ENCODE data around the gene ODAM. TPM values are rescaled to one million over a fixed set of nuclear protein-coding genes. Genes with fewer than 3 reads are reported as not detected.

The ODAM gene, protein sequence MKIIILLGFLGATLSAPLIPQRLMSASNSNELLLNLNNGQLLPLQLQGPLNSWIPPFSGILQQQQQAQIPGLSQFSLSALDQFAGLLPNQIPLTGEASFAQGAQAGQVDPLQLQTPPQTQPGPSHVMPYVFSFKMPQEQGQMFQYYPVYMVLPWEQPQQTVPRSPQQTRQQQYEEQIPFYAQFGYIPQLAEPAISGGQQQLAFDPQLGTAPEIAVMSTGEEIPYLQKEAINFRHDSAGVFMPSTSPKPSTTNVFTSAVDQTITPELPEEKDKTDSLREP
- not detected in 2 replicates for total RNA-seq

DNA sequence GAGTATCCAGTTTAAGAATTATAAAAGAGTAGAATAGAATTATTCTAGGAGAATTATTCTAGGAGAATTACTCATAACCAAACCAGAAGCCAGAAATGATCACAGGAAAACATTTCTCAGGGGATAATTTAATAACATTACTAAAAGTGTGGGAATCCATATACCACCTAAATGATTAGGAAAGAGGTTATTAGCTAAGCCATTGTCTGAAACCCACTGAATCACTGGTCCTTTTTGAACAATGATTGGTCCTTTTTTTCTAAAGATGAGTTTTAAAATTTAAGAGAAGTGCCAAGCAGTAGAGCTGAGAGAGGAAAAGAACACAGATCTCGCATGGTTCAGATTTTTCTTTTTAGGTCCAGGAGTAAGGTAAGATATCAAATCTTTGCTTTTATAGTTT lies at the start of gene ODAM:
ODAM (plus strand) TSS at position 301 of the 400 bp plus-strand sequence. CDS start 819 bp downstream, outside the sequence.
- no peak within 1 kb of the TSS for H3K4me3 ChIP-seq (ENCODE audit: low read depth, low read length)
- DNase-seq (ENCODE audit: low read depth), result no peak
- TF ChIP-seq CTCF (IDR thresholded peaks at IDR 0.05; ENCODE audit: insufficient read depth, low read depth, low read length), result no peak

GRCh38 chr4:70151271-70151670 lies 44.3 kb upstream of the ODAM start:
- no peak for DNase-seq (ENCODE audit: low read depth)
- no peak overlapping the region for H3K4me3 ChIP-seq (ENCODE audit: low read depth, low read length)
- TF ChIP-seq CTCF (IDR thresholded peaks at IDR 0.05; ENCODE audit: insufficient read depth, low read depth, low read length), result no peak

DNA sequence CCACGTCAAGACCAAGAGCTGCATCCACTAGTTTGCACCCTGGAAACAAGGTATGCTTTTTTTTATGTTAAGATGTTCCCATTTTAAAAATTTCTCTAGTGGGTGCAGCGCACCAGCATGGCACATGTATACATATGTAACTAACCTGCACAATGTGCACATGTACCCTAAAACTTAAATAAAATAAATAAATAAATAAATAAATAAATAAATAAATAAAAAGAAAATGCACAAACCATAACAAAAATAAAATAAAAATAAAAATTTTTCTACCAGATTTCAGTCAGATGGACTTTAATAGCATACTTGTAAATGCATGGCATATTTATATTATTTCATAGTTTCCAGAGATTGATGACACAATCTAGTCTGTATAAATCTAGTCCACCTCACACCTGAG lies 43.4 kb upstream of the ODAM start:
- no peak overlapping the region for H3K4me3 ChIP-seq (ENCODE audit: low read depth, low read length)
- no peak for DNase-seq (ENCODE audit: low read depth)
- no peak for TF ChIP-seq CTCF (IDR thresholded peaks at IDR 0.05; ENCODE audit: insufficient read depth, low read depth, low read length)

GRCh38 chr4:70153937-70154336 lies 41.6 kb upstream of the ODAM start, which contains the start of gene PRR27:
PRR27 (plus strand) TSS chr4:70154237; CDS start chr4:70154376, 139 bp downstream.
- TF ChIP-seq CTCF (IDR thresholded peaks at IDR 0.05; ENCODE audit: insufficient read depth, low read depth, low read length), result no peak
- no peak within 1 kb of the TSS for H3K4me3 ChIP-seq (ENCODE audit: low read depth, low read length)

GRCh38 chr4:70158576-70158975 lies 36.9 kb upstream of the ODAM start:
- no peak for TF ChIP-seq CTCF (IDR thresholded peaks at IDR 0.05; ENCODE audit: insufficient read depth, low read depth, low read length)
- DNase-seq (ENCODE audit: low read depth), result no peak
- no peak overlapping the region for H3K4me3 ChIP-seq (ENCODE audit: low read depth, low read length)

More at GRCh38 chr4:70153937-70154336, 41.6 kb upstream of the ODAM start, which contains the start of gene PRR27:
- DNase-seq (ENCODE audit: low read depth), result no peak

GRCh38 chr4:70177090-70177489 lies 18.4 kb upstream of the ODAM start:
- no peak for TF ChIP-seq CTCF (IDR thresholded peaks at IDR 0.05; ENCODE audit: insufficient read depth, low read depth, low read length)
- H3K4me3 ChIP-seq (ENCODE audit: low read depth, low read length), result no peak overlapping the region

More at GRCh38 chr4:70177090-70177489, 18.4 kb upstream of the ODAM start:
- no peak for DNase-seq (ENCODE audit: low read depth)
